D721Med (cell line): Measurements from ENCODE around the gene SLC26A9.

ENCODE experiments used
- DNase-seq: peaks from one replicate; pipeline ENCODE4 v3.0.0; 2011; ENCODE audit warnings: low spot score; ENCODE audit not compliant: insufficient read length
- FAIRE-seq: peaks from 2 replicates; lab custom pipeline; 2011; peaks lifted over from hg19 to GRCh38; lab: Jason Lieb, UNC
- TF ChIP-seq, protein P1 (sequence below): IDR thresholded peaks from 2 replicates; pipeline ENCODE4 v1.5.1; 2012; ENCODE audit warnings: mild to moderate bottlenecking, control low read depth; ENCODE audit not compliant: insufficient read depth; ENCODE audit errors: missing control alignments

Gene SLC26A9

GRCh38 chr1:205967554-205968335, 24.5 kb upstream of the SLC26A9 start:
- TF ChIP-seq, protein P1, sequence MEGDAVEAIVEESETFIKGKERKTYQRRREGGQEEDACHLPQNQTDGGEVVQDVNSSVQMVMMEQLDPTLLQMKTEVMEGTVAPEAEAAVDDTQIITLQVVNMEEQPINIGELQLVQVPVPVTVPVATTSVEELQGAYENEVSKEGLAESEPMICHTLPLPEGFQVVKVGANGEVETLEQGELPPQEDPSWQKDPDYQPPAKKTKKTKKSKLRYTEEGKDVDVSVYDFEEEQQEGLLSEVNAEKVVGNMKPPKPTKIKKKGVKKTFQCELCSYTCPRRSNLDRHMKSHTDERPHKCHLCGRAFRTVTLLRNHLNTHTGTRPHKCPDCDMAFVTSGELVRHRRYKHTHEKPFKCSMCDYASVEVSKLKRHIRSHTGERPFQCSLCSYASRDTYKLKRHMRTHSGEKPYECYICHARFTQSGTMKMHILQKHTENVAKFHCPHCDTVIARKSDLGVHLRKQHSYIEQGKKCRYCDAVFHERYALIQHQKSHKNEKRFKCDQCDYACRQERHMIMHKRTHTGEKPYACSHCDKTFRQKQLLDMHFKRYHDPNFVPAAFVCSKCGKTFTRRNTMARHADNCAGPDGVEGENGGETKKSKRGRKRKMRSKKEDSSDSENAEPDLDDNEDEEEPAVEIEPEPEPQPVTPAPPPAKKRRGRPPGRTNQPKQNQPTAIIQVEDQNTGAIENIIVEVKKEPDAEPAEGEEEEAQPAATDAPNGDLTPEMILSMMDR = no peak
- DNase-seq (no peak), FAIRE-seq (no peak)

- TF ChIP-seq, protein P1 = no peak
- FAIRE-seq (no peak), DNase-seq (no peak)
Measured at GRCh38 chr1:205965036-205965884, 22.0 kb upstream of the SLC26A9 start.

DNA sequence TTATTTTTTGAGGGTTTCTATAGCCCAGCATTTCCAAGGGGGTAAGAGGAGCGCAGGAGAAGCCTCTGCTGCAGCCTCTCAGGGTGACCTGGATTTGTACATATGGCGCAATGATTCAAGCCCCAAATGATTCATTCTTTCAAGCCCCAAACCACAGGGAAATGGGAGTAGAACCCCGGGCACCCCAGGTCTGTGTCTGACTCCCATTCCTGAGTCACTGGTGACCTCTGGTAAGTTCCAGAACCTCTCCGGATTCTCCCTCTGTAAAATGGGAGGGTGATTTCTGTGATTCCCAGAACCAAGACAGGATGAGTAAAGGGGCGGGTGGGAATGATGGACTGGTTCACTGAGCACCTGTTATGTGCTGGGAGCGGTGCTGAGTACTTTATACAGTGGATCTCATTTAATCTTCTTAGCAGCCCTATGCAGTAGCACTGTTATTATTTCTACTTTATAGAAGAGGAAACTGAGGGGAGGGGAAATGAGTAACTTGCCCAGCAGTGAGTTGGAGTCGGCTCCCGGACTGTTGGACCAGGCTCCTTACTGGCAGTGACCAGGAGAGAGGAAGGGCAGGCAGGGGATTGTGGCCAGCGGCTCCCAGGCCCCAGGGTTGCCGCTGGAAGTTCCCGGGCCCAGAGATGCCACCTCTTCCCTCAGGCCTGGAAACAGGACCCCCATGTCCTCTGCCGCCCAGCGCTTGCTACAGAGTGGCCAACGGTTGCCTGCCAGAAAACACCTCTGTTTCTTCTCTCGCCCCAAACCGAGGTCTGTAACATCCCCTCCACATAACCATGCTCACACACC, 20.3 kb upstream of the SLC26A9 start:
- TF ChIP-seq, protein P1 = no peak
- DNase-seq = no peak
- no peak for FAIRE-seq

DNA sequence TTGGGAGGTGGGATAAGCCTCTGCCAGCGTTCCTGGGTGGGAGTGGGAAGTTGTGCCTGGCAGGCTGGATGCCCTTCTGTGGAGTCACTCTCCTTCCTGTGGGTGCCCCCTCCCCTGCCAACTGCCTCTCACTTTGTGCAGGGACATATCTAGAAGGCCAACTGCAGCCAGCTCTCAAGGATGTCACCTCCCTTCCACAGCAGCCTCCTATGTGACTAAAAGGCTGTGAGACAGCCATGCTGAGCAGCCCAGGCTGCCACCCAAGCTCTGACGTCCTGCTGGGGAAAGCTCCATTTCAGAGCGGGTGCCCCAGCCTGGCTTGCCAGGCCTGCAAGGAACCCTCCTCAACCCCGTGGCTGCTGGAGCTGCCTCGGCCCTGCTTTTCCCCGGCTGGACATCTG, 19.6 kb upstream of the SLC26A9 start:
- FAIRE-seq (no peak), DNase-seq (no peak)
- TF ChIP-seq, protein P1 = no peak

DNA sequence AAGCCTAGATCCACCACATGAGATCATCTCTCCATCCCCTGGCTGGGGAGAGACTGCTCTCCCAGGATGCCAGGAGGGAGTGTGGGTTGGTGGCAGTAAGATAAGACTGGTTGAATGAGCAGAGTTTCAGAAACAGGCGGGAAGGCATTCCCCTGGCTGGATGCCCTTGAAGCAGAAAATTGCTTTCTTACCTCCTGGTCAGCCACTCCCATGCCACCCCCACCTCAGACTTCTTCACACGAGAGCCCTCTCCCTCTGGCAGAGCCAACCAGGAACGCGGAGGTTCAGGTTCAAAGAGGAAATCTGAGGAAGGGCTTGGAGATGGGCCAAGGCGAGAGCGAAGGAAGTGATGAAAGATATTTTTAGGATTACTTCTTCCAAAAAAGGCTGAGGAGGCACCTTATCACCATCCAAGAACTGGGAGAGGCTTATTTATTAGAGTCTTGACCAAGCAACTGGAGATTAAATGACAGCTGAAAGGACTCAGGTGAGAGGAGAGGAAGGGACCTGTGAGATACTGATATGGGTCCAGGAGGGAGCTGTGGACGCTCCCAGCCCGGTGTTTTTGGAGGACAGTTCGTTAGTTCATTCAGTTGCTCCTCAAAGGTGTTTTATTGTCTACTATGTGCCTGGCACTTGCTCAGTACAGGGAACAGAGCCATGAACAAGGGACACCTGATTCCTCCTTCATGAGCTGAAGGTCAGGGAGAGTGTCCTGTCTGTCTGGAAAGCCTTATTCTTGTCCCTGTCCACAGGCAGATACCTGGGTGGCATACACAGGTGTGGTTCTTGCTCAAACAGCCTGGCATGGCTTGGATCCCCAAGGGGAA, 18.9 kb upstream of the SLC26A9 start:
- DNase-seq (no peak), FAIRE-seq (no peak)
- TF ChIP-seq, protein P1 = no peak

- TF ChIP-seq, protein P1 = no peak
- DNase-seq (no peak), FAIRE-seq (no peak)
Measured at GRCh38 chr1:205961405-205961804, 18.1 kb upstream of the SLC26A9 start.
